CD4-positive, alpha-beta T cell treated with Interleukin-21 for 1 hour (primary cell): ENCODE data around the gene PTGER4.
"Not testable (repeated sequence)": the region's sequence is repeated elsewhere in the genome, so short reads cannot be mapped to it uniquely, and the experiment has no call there.

Experiments
- DNase-seq: peaks from one replicate; pipeline ENCODE4 v3.0.0-alpha.2; 2020

The PTGER4 gene

GRCh38 chr5:40694433-40694832, 14.7 kb downstream of the PTGER4 start:
- no peak for DNase-seq

- DNase-seq = no peak
These were observed 20.5 kb downstream of the PTGER4 start for GRCh38 chr5:40700116-40700782.

- not testable (repeated sequence) for DNase-seq
These were observed 22.3 kb downstream of the PTGER4 start for GRCh38 chr5:40702027-40702426.

- not testable (repeated sequence) for DNase-seq
These were observed 25.8 kb downstream of the PTGER4 start for GRCh38 chr5:40705484-40705883.

GRCh38 chr5:40710575-40710974, 30.9 kb downstream of the PTGER4 start:
- DNase-seq = not testable (repeated sequence)

- no peak for DNase-seq
These were observed 34.3 kb downstream of the PTGER4 start for GRCh38 chr5:40714001-40714400.

GRCh38 chr5:40716000-40716399, 36.3 kb downstream of the PTGER4 start:
- DNase-seq = no peak

- no peak for DNase-seq
These were observed 36.9 kb downstream of the PTGER4 start for GRCh38 chr5:40716590-40716989.

GRCh38 chr5:40717281-40717680, 37.6 kb downstream of the PTGER4 start:
- DNase-seq = no peak

GRCh38 chr5:40720069-40720468, 40.4 kb downstream of the PTGER4 start:
- no peak for DNase-seq

- not testable (repeated sequence) for DNase-seq
These were observed 42.8 kb downstream of the PTGER4 start for GRCh38 chr5:40722497-40722911.

- no peak for DNase-seq
These were observed 53.7 kb downstream of the PTGER4 start for GRCh38 chr5:40733434-40733833.

- no peak for DNase-seq
These were observed 54.3 kb downstream of the PTGER4 start for GRCh38 chr5:40733879-40734563.

- no peak for DNase-seq
These were observed 55.3 kb downstream of the PTGER4 start for GRCh38 chr5:40734986-40735385.

- no peak for DNase-seq
These were observed 55.9 kb downstream of the PTGER4 start for GRCh38 chr5:40735609-40736008.

- peak; percentile 73 for DNase-seq
These were observed 56.6 kb downstream of the PTGER4 start for GRCh38 chr5:40736103-40736875.

GRCh38 chr5:40738502-40738901, 58.8 kb downstream of the PTGER4 start:
- no peak for DNase-seq
